H9 (cell line): ENCODE data around the gene PPP2R5E. TPM values are rescaled to one million over a fixed set of nuclear protein-coding genes. Genes with fewer than 3 reads are reported as not detected.

Experiments used
- DNase-seq: peaks from one replicate; pipeline ENCODE4 v3.0.0-alpha.2; 2017
- H2AFZ ChIP-seq: one replicate; pipeline ENCODE4 v1.6.1; 2013; ENCODE audit warnings: mild to moderate bottlenecking, low read length, control low read depth, moderate library complexity
- H2AK5ac ChIP-seq: 2 replicates; pipeline ENCODE4 v1.6.1; 2013; ENCODE audit warnings: low read length, control low read depth, mixed read lengths; ENCODE audit not compliant: insufficient read length
- H2BK120ac ChIP-seq: one replicate; pipeline ENCODE4 v1.6.1; 2013; ENCODE audit warnings: low read depth, mild to moderate bottlenecking, low read length, control low read depth, inconsistent platforms; ENCODE audit not compliant: poor library complexity, severe bottlenecking
- H2BK12ac ChIP-seq: 2 replicates; pipeline ENCODE4 v1.6.1; 2013; ENCODE audit warnings: low read length, control low read depth, mixed read lengths, low read depth; ENCODE audit not compliant: insufficient read length
- H2BK15ac ChIP-seq: 2 replicates; pipeline ENCODE4 v1.6.1; 2013; ENCODE audit warnings: low read depth, low read length, control low read depth
- H2BK20ac ChIP-seq: one replicate; pipeline ENCODE4 v1.6.1; 2013; ENCODE audit warnings: low read depth, mild to moderate bottlenecking, low read length, control low read depth, inconsistent platforms; ENCODE audit not compliant: poor library complexity, severe bottlenecking
- H2BK5ac ChIP-seq: 2 replicates; pipeline ENCODE4 v1.6.1; 2013; ENCODE audit warnings: low read length, control low read depth, mixed read lengths; ENCODE audit not compliant: insufficient read length
- H3K14ac ChIP-seq: 2 replicates; pipeline ENCODE4 v1.6.1; 2013; ENCODE audit warnings: low read length, control low read depth; ENCODE audit not compliant: insufficient read depth
- H3K18ac ChIP-seq: 2 replicates; pipeline ENCODE4 v1.6.1; 2013; ENCODE audit warnings: low read depth, mild to moderate bottlenecking, mixed read lengths, low read length, control low read depth; ENCODE audit not compliant: insufficient read length
- H3K23ac ChIP-seq: 2 replicates; pipeline ENCODE4 v1.6.1; 2013; ENCODE audit warnings: low read length, control low read depth, mixed read lengths, low read depth; ENCODE audit not compliant: insufficient read length
- H3K23me2 ChIP-seq: 2 replicates; pipeline ENCODE4 v1.6.1; 2013; ENCODE audit warnings: low read depth, mild to moderate bottlenecking, mixed read lengths, low read length, control low read depth; ENCODE audit not compliant: insufficient read length, poor library complexity, severe bottlenecking
- H3K27ac ChIP-seq: 2 replicates; pipeline ENCODE4 v1.5.1; 2013; ENCODE audit warnings: low read length, control low read depth, mixed read lengths, low read depth; ENCODE audit not compliant: insufficient read length
- H3K27me3 ChIP-seq: 2 replicates; pipeline ENCODE4 v1.6.1; 2013; ENCODE audit warnings: low read length, control low read depth, inconsistent platforms; ENCODE audit not compliant: insufficient read depth
- H3K4ac ChIP-seq: 2 replicates; pipeline ENCODE4 v1.6.1; 2013; ENCODE audit warnings: low read depth, mild to moderate bottlenecking, control low read depth, inconsistent platforms, low read length, moderate library complexity
- H3K4me1 ChIP-seq: 2 replicates; pipeline ENCODE4 v1.6.1; 2013; ENCODE audit warnings: low read length, control low read depth, inconsistent platforms; ENCODE audit not compliant: insufficient read depth
- H3K4me2 ChIP-seq: 2 replicates; pipeline ENCODE4 v1.6.1; 2013; ENCODE audit warnings: low read length, control low read depth, mixed read lengths; ENCODE audit not compliant: insufficient read length, insufficient read depth
- H3K56ac ChIP-seq: 2 replicates; pipeline ENCODE4 v1.6.1; 2013; ENCODE audit warnings: low read depth, mild to moderate bottlenecking, mixed read lengths, low read length, control low read depth; ENCODE audit not compliant: insufficient read length
- H3K79me1 ChIP-seq: 2 replicates; pipeline ENCODE4 v1.6.1; 2013; ENCODE audit warnings: low read depth, mild to moderate bottlenecking, moderate library complexity, low read length, control low read depth, inconsistent platforms; ENCODE audit not compliant: insufficient read depth, poor library complexity, severe bottlenecking
- H3K79me2 ChIP-seq: 2 replicates; pipeline ENCODE4 v1.6.1; 2013; ENCODE audit warnings: low read length, control low read depth, inconsistent platforms; ENCODE audit not compliant: insufficient read depth
- H3K9ac ChIP-seq: 2 replicates; pipeline ENCODE4 v1.6.1; 2013; ENCODE audit warnings: low read length, control low read depth, mixed read lengths; ENCODE audit not compliant: insufficient read length; ENCODE audit errors: extremely low read depth
- H3K9me3 ChIP-seq: one replicate; pipeline ENCODE4 v1.6.1; 2013; ENCODE audit warnings: low read depth, low read length, inconsistent platforms; ENCODE audit not compliant: control insufficient read depth
- H3T11ph ChIP-seq: one replicate; pipeline ENCODE4 v1.6.1; 2013; ENCODE audit warnings: mild to moderate bottlenecking, low read length, control low read depth, inconsistent platforms
- H4K20me1 ChIP-seq: one replicate; pipeline ENCODE4 v1.6.1; 2013; ENCODE audit not compliant: control insufficient read depth, insufficient read length, insufficient read depth
- H4K5ac ChIP-seq: 2 replicates; pipeline ENCODE4 v1.6.1; 2013; ENCODE audit warnings: low read depth, mild to moderate bottlenecking, mixed read lengths, low read length, control low read depth; ENCODE audit not compliant: insufficient read length
- H4K8ac ChIP-seq: replicated peaks from 2 replicates; pipeline ENCODE4 v1.6.1; 2013; ENCODE audit warnings: low read length, control low read depth, mixed read lengths, low read depth; ENCODE audit not compliant: insufficient read length
- H4K91ac ChIP-seq: 2 replicates; pipeline ENCODE4 v1.6.1; 2013; ENCODE audit warnings: low read depth, mild to moderate bottlenecking, moderate library complexity, mixed read lengths, low read length, control low read depth; ENCODE audit not compliant: insufficient read length
- H3K27ac Mint-ChIP-seq, 3 experiments: 2 replicates in 2 of 3; 3 replicates in 1 of 3; pipeline ENCODE4 v1.8.0; 2020 to 2021; ENCODE audit warnings: mixed read lengths in 3 of 3, mild to moderate bottlenecking in 1 of 3, moderate library complexity in 1 of 3
- H3K27me3 Mint-ChIP-seq: 2 replicates; pipeline ENCODE4 v1.8.0; 2021; ENCODE audit warnings: low read depth, mild to moderate bottlenecking, moderate library complexity, mixed read lengths
- H3K36me3 Mint-ChIP-seq, 3 experiments: 2 replicates in 2 of 3; 3 replicates in 1 of 3; pipeline ENCODE4 v1.8.0; 2020 to 2021; ENCODE audit warnings: low read depth in 3 of 3, mixed read lengths in 3 of 3; ENCODE audit not compliant: insufficient read depth in 1 of 3
- H3K4me1 Mint-ChIP-seq, 2 experiments: 2 replicates each; pipeline ENCODE4 v1.8.0; 2020; ENCODE audit warnings: mixed read lengths in 2 of 2
- H3K4me3 Mint-ChIP-seq, 2 experiments: 2 replicates in 1 of 2; 3 replicates in 1 of 2; pipeline ENCODE4 v1.8.0; 2020 to 2021; ENCODE audit warnings: mild to moderate bottlenecking in 2 of 2, mixed read lengths in 2 of 2, moderate library complexity in 1 of 2
- H3K9me3 Mint-ChIP-seq, 2 experiments: 2 replicates in 1 of 2; 3 replicates in 1 of 2; pipeline ENCODE4 v1.8.0; 2020; ENCODE audit warnings: mild to moderate bottlenecking in 2 of 2, mixed read lengths in 2 of 2, moderate library complexity in 1 of 2
- CTCF ChIP-seq: fragments of 200-600 bp; sonication (generic); conservative IDR thresholded peaks from 3 replicates; pipeline ENCODE4 v1.8.0; 2021; ENCODE audit warnings: antibody characterized with exemption, mild to moderate bottlenecking
- WGBS: extraction: QIAGEN DNeasy Blood & Tissue Kit; methylation state at CpG from one replicate; pipeline ENCODE4 v1.1.7; 2013; ENCODE audit warnings: missing lambda C conversion rate, low lambda C conversion rate, mixed read lengths; ENCODE audit not compliant: insufficient read length; ENCODE audit errors: extremely low coverage; 5-methylcytosine and 5-hydroxymethylcytosine counted together
- total RNA-seq: library from RNA; stranded (reverse); gene quantifications from 2 replicates; pipeline ENCODE4 v1.2.1, GENCODE V29; 2021

Gene PPP2R5E
- total RNA-seq, 1 experiment from 2014 or later, result 65.8 TPM

- Histone ChIP-seq H3K27ac (no peak overlapping the region), H4K91ac (no peak overlapping the region), H3K4ac (no peak overlapping the region), H2BK120ac (no peak overlapping the region), H3K18ac (no peak overlapping the region), H3K27me3 (no peaks in the 10 kb centered on the region), H3K23ac (no peak overlapping the region), H3K56ac (no peak overlapping the region), H3K9ac (no peak overlapping the region), H2BK12ac (no peak overlapping the region), H2AK5ac (no peak overlapping the region), H3K4me1 (no peaks in the 10 kb centered on the region; the same call in 1 of the 2 replicates), H3K4me2 (no peak overlapping the region), H2AFZ (no peak overlapping the region), H4K8ac (no peak overlapping the region), H3K23me2 (no peaks in the 10 kb centered on the region), H2BK15ac (no peak overlapping the region), H3K9me3 (no peaks in the 10 kb centered on the region), H4K20me1 (no peaks in the 10 kb centered on the region), H4K5ac (no peak overlapping the region), H2BK5ac (no peak overlapping the region), H3K14ac (no peak overlapping the region), H3K79me2 (no peaks in the 10 kb centered on the region; the same call in 1 of the 2 replicates), H3K79me1 (peaks cover 4% of the 10 kb centered on the region), H2BK20ac (no peak overlapping the region), H3T11ph (no peak overlapping the region)
- Mint-ChIP-seq H3K27ac (no peak overlapping the region), H3K36me3 (peaks cover 5 to 9% (median 9%) of the 10 kb centered on the region in 3 experiments; a peak in 5 of 7 replicates), H3K4me3 (no peak overlapping the region), H3K9me3 (no peaks in the 10 kb centered on the region), H3K4me1 (no peaks in the 10 kb centered on the region), H3K27me3 (no peaks in the 10 kb centered on the region)
- no peak for TF ChIP-seq CTCF
- no CpG with 5 or more reads among the region's 1 CpG for WGBS
- DNase-seq, result no peak
These were observed 98.6 kb downstream of the PPP2R5E start for GRCh38 chr14:63444588-63444987.
